ENCODE results near the gene FBXO38.

Gene FBXO38

GRCh38 chr5:148492351-148492750, 108.6 kb downstream of the FBXO38 start:
- DNase-seq (ENCODE audit: extremely low read depth, insufficient read length) = no peak
- Histone ChIP-seq H3K36me3 (ENCODE audit: control insufficient read depth, insufficient read depth, low read length) (no peaks in the 10 kb centered on the region), H3K27me3 (replicated peaks; ENCODE audit: control insufficient read depth, insufficient read depth, low read length) (no peaks in the 10 kb centered on the region; the same call in 1 of the 2 replicates), H3K4me3 (replicated peaks; ENCODE audit: low read depth, low read length) (no peak overlapping the region)
- no peak for TF ChIP-seq CTCF (IDR thresholded peaks at IDR 0.05; ENCODE audit: insufficient read depth, low read length, poor library complexity, severe bottlenecking)

Measured in GM06990 (cell line).